B cell (primary cell): Measurements from ENCODE around the gene LRRC4C. TPM values are rescaled to one million over a fixed set of nuclear protein-coding genes. Genes with fewer than 3 reads are reported as not detected.

ENCODE experiments used
- ATAC-seq: fragments of 200-7000 bp; cut with Tn5 transposase; one replicate; pipeline ENCODE4 v1.10.0; 2021; ENCODE audit warnings: low read depth, mild to moderate bottlenecking, moderate number of reproducible peaks, moderate library complexity
- CTCF ChIA-PET: fragments of 350-600 bp; sonication (Branson Sonifier 250); formaldehyde crosslinking; loops from one replicate; lab custom pipeline; 2021; ENCODE audit warnings: antibody characterized with exemption, inconsistent platforms; lab: Charles Lee
- POLR2A ChIA-PET: fragments of 350-600 bp; sonication (Branson Sonifier 250); formaldehyde crosslinking; loops from one replicate; lab custom pipeline; 2021; ENCODE audit warnings: antibody characterized with exemption; lab: Charles Lee
- DNase-seq: peaks from one replicate; pipeline ENCODE4 v3.0.0; 2013
- H2AFZ ChIP-seq: 2 replicates; pipeline ENCODE4 v1.6.1; 2012; ENCODE audit warnings: mild to moderate bottlenecking, low read depth, low read length; ENCODE audit not compliant: insufficient read depth, poor library complexity, severe bottlenecking
- H3K27ac ChIP-seq, 2 donors: 1 replicate in 1 of 2; 2 replicates in 1 of 2; pipeline ENCODE4 v1.5.1; 2012 to 2013; ENCODE audit warnings: low read length in 2 of 2, mild to moderate bottlenecking in 2 of 2, moderate library complexity in 1 of 2
- H3K27me3 ChIP-seq, 4 experiments: fragments of 200-600 bp in 1 of 4; sonication (generic) in 1 of 4; replicated peaks in 1 of 4; 1 replicate in 2 of 4; 2 replicates in 2 of 4; pipeline versions ENCODE4 v1.6.1 to v1.7.0; 2013 to 2016; ENCODE audit warnings: low read length in 3 of 4, mild to moderate bottlenecking in 2 of 4, mixed read lengths in 1 of 4, moderate library complexity in 1 of 4; ENCODE audit not compliant: insufficient read depth in 4 of 4, control insufficient read depth in 3 of 4; ENCODE audit errors: control extremely low read depth in 1 of 4
- H3K36me3 ChIP-seq, 2 experiments: replicated peaks in 1 of 2; 1 replicate in 1 of 2; 2 replicates in 1 of 2; pipeline versions ENCODE4 v1.6.1 to v1.7.1; 2013; ENCODE audit warnings: low read length in 1 of 2; ENCODE audit not compliant: insufficient read depth in 2 of 2, control insufficient read depth in 1 of 2; ENCODE audit errors: control extremely low read depth in 1 of 2, extremely low read depth in 1 of 2
- H3K4me1 ChIP-seq, 2 donors: fragments of 200-600 bp in 1 of 2; sonication (generic) in 1 of 2; 1 replicate in 1 of 2; 2 replicates in 1 of 2; pipeline versions ENCODE4 v1.5.1 to v1.6.1; 2013 to 2017; ENCODE audit warnings: low read length in 2 of 2; ENCODE audit not compliant: control insufficient read depth in 2 of 2, insufficient read depth in 2 of 2
- H3K4me2 ChIP-seq: replicated peaks from 2 replicates; pipeline ENCODE3; 2012; ENCODE audit warnings: mild to moderate bottlenecking, low read depth, low read length; ENCODE audit not compliant: poor library complexity, severe bottlenecking
- H3K4me3 ChIP-seq, 5 experiments: fragments of 200-600 bp in 1 of 5; sonication (generic) in 1 of 5; 1 replicate in 3 of 5; 2 replicates in 2 of 5; pipeline versions ENCODE4 v1.5.1 to v1.7.0; 2011 to 2016; ENCODE audit warnings: low read length in 4 of 5, mild to moderate bottlenecking in 4 of 5, low read depth in 2 of 5, control low read depth in 1 of 5, moderate library complexity in 1 of 5; ENCODE audit not compliant: insufficient read depth in 1 of 5; ENCODE audit errors: control extremely low read depth in 1 of 5, extremely low read depth in 1 of 5
- H3K79me2 ChIP-seq: fragments of 200-600 bp; sonication (generic); one replicate; pipeline ENCODE4 v1.6.0; 2016; ENCODE audit warnings: low read length; ENCODE audit not compliant: control insufficient read depth, insufficient read depth
- H3K9ac ChIP-seq: fragments of 200-600 bp; sonication (generic); 2 replicates; pipeline ENCODE4 v1.6.1; 2017; ENCODE audit warnings: mild to moderate bottlenecking, low read length, moderate library complexity
- H3K9me3 ChIP-seq, 3 donors: one replicate each; pipeline versions ENCODE4 v1.6.1 to v1.7.1; 2013; ENCODE audit warnings: low read length in 2 of 3; ENCODE audit not compliant: control insufficient read depth in 2 of 3, insufficient read depth in 1 of 3; ENCODE audit errors: control extremely low read depth in 1 of 3
- H4K20me1 ChIP-seq: 2 replicates; pipeline ENCODE4 v1.6.0; 2012; ENCODE audit warnings: mild to moderate bottlenecking, low read length; ENCODE audit not compliant: insufficient read depth, control insufficient read depth, poor library complexity, severe bottlenecking
- H3K27ac Mint-ChIP-seq: one replicate; pipeline ENCODE4 v1.8.0; 2021; ENCODE audit warnings: mixed read lengths
- H3K27me3 Mint-ChIP-seq: one replicate; pipeline ENCODE4 v1.8.0; 2021; ENCODE audit warnings: mixed read lengths
- H3K4me1 Mint-ChIP-seq: one replicate; pipeline ENCODE4 v1.8.0; 2021; ENCODE audit warnings: mixed read lengths
- H3K4me3 Mint-ChIP-seq: one replicate; pipeline ENCODE4 v1.8.0; 2021; ENCODE audit warnings: mixed read lengths
- H3K9me3 Mint-ChIP-seq: one replicate; pipeline ENCODE4 v1.8.0; 2022; ENCODE audit warnings: mixed read lengths; ENCODE audit not compliant: insufficient read depth
- EZH2 ChIP-seq: IDR thresholded peaks from 2 replicates; pipeline ENCODE4 v1.6.1; 2012; ENCODE audit warnings: borderline replicate concordance, low read depth, mild to moderate bottlenecking, moderate library complexity, low read length; ENCODE audit not compliant: insufficient read depth, poor library complexity, severe bottlenecking
- WGBS: methylation state at CpG from one replicate; pipeline ENCODE4 v1.1.5; 2013; ENCODE audit warnings: missing lambda C conversion rate; ENCODE audit not compliant: insufficient coverage; 5-methylcytosine and 5-hydroxymethylcytosine counted together
- intact Hi-C: fragments of 100-400 bp; cut with micrococcal nuclease; formaldehyde crosslinking; loops from one replicate; pipeline ENCODE4 v1.10.0; 2022
- polyA plus RNA-seq: library from polyadenylated mRNA; depleted of rRNA; stranded (reverse); fragments of >200 nt; gene quantifications from 2 replicates; pipeline ENCODE4 v1.2.3, GENCODE V29; 2012
- total RNA-seq, 2 donors: library from RNA; stranded (reverse); fragments of 120-200 nt in 1 of 2; gene quantifications; 1 replicate in 1 of 2; 2 replicates in 1 of 2; pipeline versions ENCODE4 v1.2.3 to v1.2.4, GENCODE V29; 2013 to 2022
- TF ChIP-seq, protein P1 (sequence below): fragments of 200-600 bp; IDR thresholded peaks from one replicate; pipeline ENCODE4 v1.8.0; 2022; ENCODE audit warnings: antibody characterized with exemption, mild to moderate bottlenecking

The LRRC4C gene
- total and polyA plus RNA-seq, 2 donors (not counting 1 experiment from before 2014, with no cell fraction given), result 0.57 TPM; not detected in 1

DNA sequence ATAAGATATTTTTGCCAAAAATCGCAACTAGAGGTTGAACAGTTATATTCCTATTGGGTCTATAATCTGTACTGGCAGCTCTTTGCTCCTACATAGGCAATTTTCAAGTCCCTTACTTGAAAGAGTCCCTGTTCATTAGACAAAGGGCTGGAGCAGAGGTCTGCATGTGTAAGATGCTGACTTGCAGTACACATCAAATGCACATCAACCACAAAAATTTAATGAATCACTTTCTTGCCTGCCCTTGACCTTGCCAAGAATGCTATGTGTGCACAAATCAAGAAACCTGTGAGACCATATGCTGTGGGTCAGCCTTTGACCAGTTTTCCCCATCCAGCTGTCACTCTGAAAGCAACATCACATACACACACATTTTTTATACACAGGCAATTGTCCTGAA lies 661.5 kb downstream of the LRRC4C start:
- ATAC-seq, result no peak
- CTCF ChIA-PET, result no interaction called here
- no peak overlapping the region for H3K27ac Mint-ChIP-seq

DNA sequence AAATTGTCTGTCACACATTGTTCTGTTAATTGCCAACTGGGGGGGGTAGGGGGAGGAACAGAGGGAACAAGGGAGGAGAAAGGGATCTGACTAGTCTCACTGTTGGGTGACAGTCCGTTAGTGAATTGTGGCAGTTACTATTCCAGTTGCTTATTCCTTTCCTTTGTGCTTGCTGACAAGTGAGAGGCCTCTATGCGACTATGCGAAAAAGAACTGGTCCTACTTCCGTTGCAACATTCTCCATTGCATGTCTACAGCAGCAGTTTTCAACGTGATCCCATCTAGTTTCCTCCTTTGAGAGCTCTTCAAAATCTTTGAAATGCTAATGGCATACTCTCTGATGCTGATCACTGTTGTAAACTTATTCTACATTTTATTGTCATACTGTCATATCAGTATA lies 672.2 kb downstream of the LRRC4C start:
- H3K4me1 Mint-ChIP-seq, result no peaks in the 10 kb centered on the region
- H3K4me1 ChIP-seq, result no peaks in the 10 kb centered on the region
- peaks cover 12% of the 10 kb centered on the region for H3K9me3 Mint-ChIP-seq
- ChIA-PET CTCF (no interaction called here), POLR2A (no interaction called here)
- ATAC-seq, result no peak
- H3K27ac Mint-ChIP-seq, result no peak overlapping the region
- H3K4me3 Mint-ChIP-seq, result no peak overlapping the region
- no peak overlapping the region for H3K9ac ChIP-seq
- intact Hi-C loops, result no loop called here
- peaks cover 0 to 2% (median 0%) of the 10 kb centered on the region in 3 donors for H3K9me3 ChIP-seq
- no peak for DNase-seq
- H3K4me3 ChIP-seq, result no peak overlapping the region
- 32% methylated on average over 5 of the region's 5 CpGs for WGBS
- H3K4me2 ChIP-seq, result no peak overlapping the region
- no peak for TF ChIP-seq EZH2
- TF ChIP-seq, protein P1, sequence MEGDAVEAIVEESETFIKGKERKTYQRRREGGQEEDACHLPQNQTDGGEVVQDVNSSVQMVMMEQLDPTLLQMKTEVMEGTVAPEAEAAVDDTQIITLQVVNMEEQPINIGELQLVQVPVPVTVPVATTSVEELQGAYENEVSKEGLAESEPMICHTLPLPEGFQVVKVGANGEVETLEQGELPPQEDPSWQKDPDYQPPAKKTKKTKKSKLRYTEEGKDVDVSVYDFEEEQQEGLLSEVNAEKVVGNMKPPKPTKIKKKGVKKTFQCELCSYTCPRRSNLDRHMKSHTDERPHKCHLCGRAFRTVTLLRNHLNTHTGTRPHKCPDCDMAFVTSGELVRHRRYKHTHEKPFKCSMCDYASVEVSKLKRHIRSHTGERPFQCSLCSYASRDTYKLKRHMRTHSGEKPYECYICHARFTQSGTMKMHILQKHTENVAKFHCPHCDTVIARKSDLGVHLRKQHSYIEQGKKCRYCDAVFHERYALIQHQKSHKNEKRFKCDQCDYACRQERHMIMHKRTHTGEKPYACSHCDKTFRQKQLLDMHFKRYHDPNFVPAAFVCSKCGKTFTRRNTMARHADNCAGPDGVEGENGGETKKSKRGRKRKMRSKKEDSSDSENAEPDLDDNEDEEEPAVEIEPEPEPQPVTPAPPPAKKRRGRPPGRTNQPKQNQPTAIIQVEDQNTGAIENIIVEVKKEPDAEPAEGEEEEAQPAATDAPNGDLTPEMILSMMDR, result no peak
- H3K27me3 Mint-ChIP-seq, result no peaks in the 10 kb centered on the region
- H3K79me2 ChIP-seq, result no peaks in the 10 kb centered on the region
- no peaks in the 10 kb centered on the region for H4K20me1 ChIP-seq
- no peak overlapping the region for H3K27ac ChIP-seq
- no peak overlapping the region for H2AFZ ChIP-seq
- no peaks in the 10 kb centered on the region for H3K36me3 ChIP-seq
- H3K27me3 ChIP-seq, result no peaks in the 10 kb centered on the region

More for the DNA sequence above, 661.5 kb downstream of the LRRC4C start:
- TF ChIP-seq EZH2, result no peak
- TF ChIP-seq, protein P1, result no peak
- H3K27me3 Mint-ChIP-seq, result no peaks in the 10 kb centered on the region
- Histone ChIP-seq H3K27me3 (no peaks in the 10 kb centered on the region), H2AFZ (no peak overlapping the region), H3K4me2 (no peak overlapping the region), H3K36me3 (no peaks in the 10 kb centered on the region), H3K9ac (no peak overlapping the region), H3K4me1 (no peaks in the 10 kb centered on the region), H3K9me3 (peaks cover 0 to 2% (median 2%) of the 10 kb centered on the region in 3 donors), H3K27ac (no peak overlapping the region), H3K79me2 (no peaks in the 10 kb centered on the region), H4K20me1 (no peaks in the 10 kb centered on the region), H3K4me3 (no peak overlapping the region)
- no peak for DNase-seq
- no CpG with 5 or more reads among the region's 1 CpG for WGBS
- no peaks in the 10 kb centered on the region for H3K4me1 Mint-ChIP-seq
- no peak overlapping the region for H3K4me3 Mint-ChIP-seq
- POLR2A ChIA-PET, result no interaction called here
- intact Hi-C loops, result no loop called here
- no peaks in the 10 kb centered on the region for H3K9me3 Mint-ChIP-seq
